Measurements from ENCODE around the gene NBPF1.
"Not testable (repeated sequence)": the region's sequence is repeated elsewhere in the genome, so short reads cannot be mapped to it uniquely, and the experiment has no call there.

NBPF1 gene

DNA sequence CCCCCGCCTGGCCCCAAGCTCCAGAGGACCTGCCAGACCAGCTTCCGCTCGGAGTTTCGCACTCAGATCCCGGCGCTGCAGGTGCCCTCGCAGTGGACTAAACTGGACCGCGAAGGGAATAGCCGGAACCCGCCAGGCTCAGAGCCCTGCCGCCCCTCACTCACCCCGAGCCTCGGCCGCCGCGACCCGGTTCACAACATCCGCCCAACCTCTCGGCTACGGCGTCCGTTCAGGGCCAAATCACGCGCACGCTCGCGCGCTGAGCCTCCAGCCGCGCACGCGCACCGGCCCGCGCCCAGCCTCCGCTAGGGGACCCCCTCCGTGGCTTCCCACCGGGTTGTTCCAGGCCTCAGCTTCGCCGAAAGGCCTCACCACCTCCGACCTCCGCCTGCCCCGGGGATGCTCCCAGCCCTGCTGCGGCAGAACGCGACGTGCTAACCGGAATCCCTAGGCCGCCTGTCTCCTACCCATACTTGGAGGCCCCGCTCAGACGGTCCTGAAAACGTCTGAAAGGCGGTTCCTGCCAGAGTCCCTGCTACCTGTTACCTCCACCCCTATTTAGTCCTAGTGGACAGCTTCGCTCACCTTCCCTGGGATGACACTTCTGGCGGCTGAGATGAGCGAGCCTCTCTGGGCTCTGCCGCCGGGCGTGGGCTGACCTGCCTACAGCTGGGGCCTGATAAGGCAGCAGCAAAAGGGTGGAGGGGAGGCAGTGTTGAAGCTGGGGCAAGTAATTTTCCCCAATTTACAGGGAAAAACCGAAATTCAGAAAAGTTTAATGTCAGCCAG is 31.3 kb upstream of the NBPF1 start:
- H3K27ac ChIP-seq (ENCODE audit: insufficient read depth in 1 of 2, low read depth in 1 of 2, low read length in 2 of 2, poor library complexity in 1 of 2, severe bottlenecking in 2 of 2), result peak overlapping the region; percentile 81 to 94
- peaks cover 0 to 12% (median 5%) of the 10 kb centered on the region in 5 experiments for H3K27me3 ChIP-seq (replicated peaks in 2 of 5; ENCODE audit: control insufficient read depth in 4 of 5, insufficient read depth in 5 of 5, low read length in 4 of 5)
- not testable (repeated sequence) for H3K36me3 ChIP-seq (ENCODE audit: control insufficient read depth in 4 of 4, insufficient read depth in 4 of 4, low read length in 3 of 4); H3K9me3 ChIP-seq (ENCODE audit: control extremely low read depth in 1 of 5, control insufficient read depth in 4 of 5, insufficient read depth in 2 of 5, low read depth in 1 of 5, low read length in 4 of 5)
- H3K4me1 ChIP-seq (ENCODE audit: control extremely low read depth in 1 of 4, control insufficient read depth in 4 of 4, insufficient read depth in 4 of 4, low read length in 3 of 4), result peaks cover 7 to 31% (median 28%) of the 10 kb centered on the region in 4 experiments
- peak; percentile 95 to 97 (median 95) for DNase-seq
- H3K4me3 ChIP-seq (ENCODE audit: control insufficient read depth in 1 of 7, extremely low read depth in 1 of 7, insufficient read depth in 4 of 7, low read depth in 2 of 7, low read length in 6 of 7), result peak overlapping the region; percentile 68 to 100 (median 96)
- ChIA-PET CTCF (interaction anchor here (0.9 to 1.4 kb wide), 4 partner anchors 14 to 66 kb away, joined by 3 to 4 read pairs (median 3); no protein-coding TSS in a partner anchor), POLR2A (interaction anchor here (0.9 to 1.2 kb wide), 2 partner anchors 9 to 131 kb away, joined by 3 to 4 read pairs; no protein-coding TSS in a partner anchor)
- WGBS (ENCODE audit: insufficient coverage), result 3% methylated on average over 55 of the region's 61 CpGs

DNA sequence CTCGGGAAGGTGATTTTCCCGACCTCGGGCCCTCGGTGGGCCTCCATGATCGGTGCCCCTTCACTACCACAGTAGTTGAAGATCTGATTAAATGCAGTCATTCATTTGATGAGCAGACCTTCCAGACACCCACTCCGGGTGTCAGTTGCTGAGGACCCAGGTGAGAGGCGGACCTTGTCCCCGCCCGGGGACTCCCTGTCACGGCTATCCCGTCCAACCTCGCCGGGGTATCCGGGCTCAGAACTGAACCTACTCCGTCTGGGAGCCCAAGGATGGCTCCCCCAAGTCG is 30.8 kb upstream of the NBPF1 start:
- Histone ChIP-seq H3K4me1 (ENCODE audit: control extremely low read depth in 1 of 4, control insufficient read depth in 4 of 4, insufficient read depth in 4 of 4, low read length in 3 of 4) (peaks cover 7 to 31% (median 28%) of the 10 kb centered on the region in 4 experiments), H3K9me3 (ENCODE audit: control extremely low read depth in 1 of 5, control insufficient read depth in 4 of 5, insufficient read depth in 2 of 5, low read depth in 1 of 5, low read length in 4 of 5) (no peaks in the 10 kb centered on the region), H3K27me3 (replicated peaks in 2 of 5; ENCODE audit: control insufficient read depth in 4 of 5, insufficient read depth in 5 of 5, low read length in 4 of 5) (peaks cover 0 to 9% (median 5%) of the 10 kb centered on the region in 5 experiments), H3K4me3 (ENCODE audit: control insufficient read depth in 1 of 7, extremely low read depth in 1 of 7, insufficient read depth in 4 of 7, low read depth in 2 of 7, low read length in 6 of 7) (peak overlapping the region; percentile 68 to 100 (median 96)), H3K27ac (ENCODE audit: insufficient read depth in 1 of 2, low read depth in 1 of 2, low read length in 2 of 2, poor library complexity in 1 of 2, severe bottlenecking in 2 of 2) (peak overlapping the region; percentile 81 to 94), H3K36me3 (ENCODE audit: control insufficient read depth in 4 of 4, insufficient read depth in 4 of 4, low read length in 3 of 4) (peaks cover 0 to 3% (median 0%) of the 10 kb centered on the region in 4 experiments)
- ChIA-PET CTCF (interaction anchor here (1.1 to 1.4 kb wide), 2 partner anchors 14 to 23 kb away, joined by 3 to 4 read pairs; no protein-coding TSS in a partner anchor), POLR2A (interaction anchor here (0.9 to 1.2 kb wide), 2 partner anchors 9 to 131 kb away, joined by 3 to 4 read pairs; no protein-coding TSS in a partner anchor)
- DNase-seq, result no peak
- WGBS (ENCODE audit: insufficient coverage), result under 1% methylated on average over 16 of the region's 16 CpGs

- H3K9me3 ChIP-seq (ENCODE audit: control extremely low read depth in 1 of 5, control insufficient read depth in 4 of 5, insufficient read depth in 2 of 5, low read depth in 1 of 5, low read length in 4 of 5); H3K27me3 ChIP-seq (replicated peaks in 2 of 5; ENCODE audit: control insufficient read depth in 4 of 5, insufficient read depth in 5 of 5, low read length in 4 of 5); H3K36me3 ChIP-seq (ENCODE audit: control insufficient read depth in 4 of 4, insufficient read depth in 4 of 4, low read length in 3 of 4): not testable (repeated sequence)
- ChIA-PET POLR2A (interaction anchor here (1.2 kb wide), 1 partner anchor 130 kb away, joined by 4 read pairs; no protein-coding TSS in a partner anchor), CTCF (interaction anchor here (1.4 kb wide), 1 partner anchor 23 kb away, joined by 4 read pairs; no protein-coding TSS in a partner anchor)
- H3K27ac ChIP-seq (ENCODE audit: insufficient read depth in 1 of 2, low read depth in 1 of 2, low read length in 2 of 2, poor library complexity in 1 of 2, severe bottlenecking in 2 of 2), result peak overlapping the region; percentile 81 to 94
- peak; percentile 65 to 87 (median 69) for DNase-seq
- 32% methylated on average over 12 of the region's 12 CpGs for WGBS (ENCODE audit: insufficient coverage)
- H3K4me3 ChIP-seq (ENCODE audit: control insufficient read depth in 1 of 7, extremely low read depth in 1 of 7, insufficient read depth in 4 of 7, low read depth in 2 of 7, low read length in 6 of 7), result peak overlapping the region; percentile 68 to 100 (median 96)
- H3K4me1 ChIP-seq (ENCODE audit: control extremely low read depth in 1 of 4, control insufficient read depth in 4 of 4, insufficient read depth in 4 of 4, low read length in 3 of 4), result peaks cover 7 to 31% (median 28%) of the 10 kb centered on the region in 4 experiments
Observed at GRCh38 chr1:16643476-16644192, 30.3 kb upstream of the NBPF1 start.

GRCh38 chr1:16643001-16643411 is 29.6 kb upstream of the NBPF1 start:
- H3K4me3 ChIP-seq (ENCODE audit: control insufficient read depth in 1 of 7, extremely low read depth in 1 of 7, insufficient read depth in 4 of 7, low read depth in 2 of 7, low read length in 6 of 7), result peak overlapping the region in 3 of 7 experiments; percentile 32 to 96 (median 86)
- H3K27me3 ChIP-seq (replicated peaks in 2 of 5; ENCODE audit: control insufficient read depth in 4 of 5, insufficient read depth in 5 of 5, low read length in 4 of 5); POLR2A ChIA-PET; H3K36me3 ChIP-seq (ENCODE audit: control insufficient read depth in 4 of 4, insufficient read depth in 4 of 4, low read length in 3 of 4); CTCF ChIA-PET; DNase-seq; H3K9me3 ChIP-seq (ENCODE audit: control extremely low read depth in 1 of 5, control insufficient read depth in 4 of 5, insufficient read depth in 2 of 5, low read depth in 1 of 5, low read length in 4 of 5): not testable (repeated sequence)
- whole genome bisulfite sequencing (ENCODE audit: insufficient coverage), result 94% methylated on average over 4 of the region's 4 CpGs
- peaks cover 7 to 31% (median 28%) of the 10 kb centered on the region in 4 experiments for H3K4me1 ChIP-seq (ENCODE audit: control extremely low read depth in 1 of 4, control insufficient read depth in 4 of 4, insufficient read depth in 4 of 4, low read length in 3 of 4)
- peak overlapping the region in 1 of 2 experiments; percentile 94 for H3K27ac ChIP-seq (ENCODE audit: insufficient read depth in 1 of 2, low read depth in 1 of 2, low read length in 2 of 2, poor library complexity in 1 of 2, severe bottlenecking in 2 of 2)

- H3K36me3 ChIP-seq (ENCODE audit: control insufficient read depth in 4 of 4, insufficient read depth in 4 of 4, low read length in 3 of 4); H3K27me3 ChIP-seq (replicated peaks in 2 of 5; ENCODE audit: control insufficient read depth in 4 of 5, insufficient read depth in 5 of 5, low read length in 4 of 5); H3K4me3 ChIP-seq (ENCODE audit: control insufficient read depth in 1 of 7, extremely low read depth in 1 of 7, insufficient read depth in 4 of 7, low read depth in 2 of 7, low read length in 6 of 7); H3K9me3 ChIP-seq (ENCODE audit: control extremely low read depth in 1 of 5, control insufficient read depth in 4 of 5, insufficient read depth in 2 of 5, low read depth in 1 of 5, low read length in 4 of 5); DNase-seq; POLR2A ChIA-PET: not testable (repeated sequence)
- 92% methylated on average over 9 of the region's 9 CpGs for WGBS (ENCODE audit: insufficient coverage)
- CTCF ChIA-PET, result interaction anchor here (1.5 to 2.9 kb wide), 2 partner anchors 16 to 26 kb away, joined by 3 to 15 read pairs; no protein-coding TSS in a partner anchor
- peaks cover 7 to 31% (median 28%) of the 10 kb centered on the region in 4 experiments for H3K4me1 ChIP-seq (ENCODE audit: control extremely low read depth in 1 of 4, control insufficient read depth in 4 of 4, insufficient read depth in 4 of 4, low read length in 3 of 4)
- peak overlapping the region in 1 of 2 experiments; percentile 94 for H3K27ac ChIP-seq (ENCODE audit: insufficient read depth in 1 of 2, low read depth in 1 of 2, low read length in 2 of 2, poor library complexity in 1 of 2, severe bottlenecking in 2 of 2)
Observed at GRCh38 chr1:16642025-16642966, 28.9 kb upstream of the NBPF1 start.

DNA sequence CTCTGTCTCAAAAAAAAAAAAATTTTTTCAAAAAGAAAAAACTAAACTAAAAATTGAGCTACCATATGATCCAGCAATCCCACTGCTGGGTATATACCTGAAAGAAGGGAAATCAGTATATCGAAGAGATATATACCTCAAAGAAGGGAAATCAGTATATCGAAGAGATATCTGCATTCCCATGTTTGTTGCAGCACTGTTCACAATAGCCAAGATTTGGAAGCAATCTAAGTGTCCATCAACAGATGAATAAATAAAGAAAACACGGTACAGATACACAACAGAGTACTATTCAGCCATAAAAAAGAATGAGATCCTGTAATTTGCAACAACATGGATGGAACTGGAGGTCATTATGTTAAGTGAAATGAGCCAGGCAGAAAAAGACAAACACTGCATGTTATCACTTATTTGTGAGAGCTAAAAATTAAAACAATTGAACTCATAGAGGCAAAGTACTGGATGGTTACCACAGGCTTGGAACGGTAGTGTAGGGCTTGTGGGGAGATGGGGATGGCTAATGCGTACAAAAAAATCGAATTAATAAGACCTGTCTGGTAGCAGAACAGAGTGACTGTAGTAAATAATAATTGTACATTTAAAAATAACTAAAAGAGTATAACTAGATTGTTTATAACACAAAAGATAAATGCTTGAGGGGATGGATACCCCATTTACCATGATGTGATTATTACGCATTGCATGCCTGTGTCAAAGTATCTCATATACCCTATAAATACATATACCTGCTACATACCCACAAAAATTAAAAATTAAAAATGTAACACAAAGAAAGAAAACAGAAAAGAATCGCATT is 28.0 kb upstream of the NBPF1 start:
- CTCF ChIA-PET, result interaction anchor here (1.0 to 2.9 kb wide), 5 partner anchors 11 to 25 kb away, joined by 3 to 15 read pairs (median 9); no protein-coding TSS in a partner anchor
- 97% methylated on average over 7 of the region's 8 CpGs for WGBS (ENCODE audit: insufficient coverage)
- H3K36me3 ChIP-seq (ENCODE audit: control insufficient read depth in 4 of 4, insufficient read depth in 4 of 4, low read length in 3 of 4); H3K9me3 ChIP-seq (ENCODE audit: control extremely low read depth in 1 of 5, control insufficient read depth in 4 of 5, insufficient read depth in 2 of 5, low read depth in 1 of 5, low read length in 4 of 5); H3K27ac ChIP-seq (ENCODE audit: insufficient read depth in 1 of 2, low read depth in 1 of 2, low read length in 2 of 2, poor library complexity in 1 of 2, severe bottlenecking in 2 of 2); H3K27me3 ChIP-seq (replicated peaks in 2 of 5; ENCODE audit: control insufficient read depth in 4 of 5, insufficient read depth in 5 of 5, low read length in 4 of 5); H3K4me3 ChIP-seq (ENCODE audit: control insufficient read depth in 1 of 7, extremely low read depth in 1 of 7, insufficient read depth in 4 of 7, low read depth in 2 of 7, low read length in 6 of 7); DNase-seq; POLR2A ChIA-PET: not testable (repeated sequence)
- peaks cover 7 to 31% (median 28%) of the 10 kb centered on the region in 4 experiments for H3K4me1 ChIP-seq (ENCODE audit: control extremely low read depth in 1 of 4, control insufficient read depth in 4 of 4, insufficient read depth in 4 of 4, low read length in 3 of 4)
